MM.1S (cell line): Measurements from ENCODE around the gene SYT17.

ENCODE experiments used
- DNase-seq: peaks from one replicate; pipeline ENCODE4 v3.0.0-alpha.2; 2015
- H2AFZ ChIP-seq: fragments of 300-600 bp; sonication (generic); 2 replicates; pipeline ENCODE4 v1.6.0; 2016; ENCODE audit warnings: antibody characterized with exemption, low read length
- H3F3A ChIP-seq: fragments of 300-600 bp; sonication (generic); 2 replicates; pipeline ENCODE4 v1.6.1; 2016; ENCODE audit warnings: mild to moderate bottlenecking, antibody characterized with exemption, low read length, moderate library complexity, mixed read lengths; ENCODE audit not compliant: insufficient read depth
- H3K27ac ChIP-seq: fragments of 300-600 bp; sonication (generic); 2 replicates; pipeline ENCODE4 v1.5.1; 2016; ENCODE audit warnings: mild to moderate bottlenecking, low read length
- H3K27me3 ChIP-seq: fragments of 300-600 bp; sonication (generic); replicated peaks from 2 replicates; pipeline ENCODE4 v1.6.0; 2016; ENCODE audit warnings: low read length; ENCODE audit not compliant: insufficient read depth
- H3K36me3 ChIP-seq: fragments of 300-600 bp; sonication (generic); replicated peaks from 2 replicates; pipeline ENCODE4 v1.6.1; 2016; ENCODE audit warnings: mild to moderate bottlenecking, low read length, mixed read lengths; ENCODE audit not compliant: insufficient read depth
- H3K4me1 ChIP-seq: fragments of 300-600 bp; sonication (generic); 2 replicates; pipeline ENCODE4 v1.6.1; 2016; ENCODE audit warnings: low read length, mixed read lengths
- H3K4me2 ChIP-seq: fragments of 300-600 bp; sonication (generic); 2 replicates; pipeline ENCODE4 v1.6.0; 2016; ENCODE audit warnings: low read depth, low read length
- H3K4me3 ChIP-seq: fragments of 300-600 bp; sonication (generic); 2 replicates; pipeline ENCODE4 v1.5.1; 2016; ENCODE audit warnings: low read length, mixed read lengths
- H3K79me2 ChIP-seq: fragments of 300-600 bp; sonication (generic); 2 replicates; pipeline ENCODE4 v1.6.1; 2016; ENCODE audit warnings: mixed run types, low read length, mixed read lengths
- H3K9ac ChIP-seq: fragments of 300-600 bp; sonication (generic); 2 replicates; pipeline ENCODE4 v1.6.1; 2016; ENCODE audit warnings: low read length, mixed read lengths
- H3K9me2 ChIP-seq: fragments of 300-600 bp; sonication (generic); replicated peaks from 2 replicates; pipeline ENCODE4 v1.6.1; 2016; ENCODE audit warnings: mild to moderate bottlenecking, low read length, mixed read lengths; ENCODE audit not compliant: insufficient read depth
- H3K9me3 ChIP-seq: fragments of 300-600 bp; sonication (generic); replicated peaks from 2 replicates; pipeline ENCODE4 v1.6.1; 2016; ENCODE audit warnings: mild to moderate bottlenecking, low read length, mixed read lengths; ENCODE audit not compliant: insufficient read depth
- H4K20me1 ChIP-seq: fragments of 300-600 bp; sonication (generic); 2 replicates; pipeline ENCODE4 v1.6.1; 2016; ENCODE audit warnings: mild to moderate bottlenecking, low read length, moderate library complexity, mixed read lengths; ENCODE audit not compliant: insufficient read depth
- CTCF ChIP-seq: fragments of 300-600 bp; sonication (generic); IDR thresholded peaks from 2 replicates; pipeline ENCODE4 v1.5.1; 2016; ENCODE audit warnings: antibody characterized with exemption, low read length, mixed read lengths
- EZH2 ChIP-seq: fragments of 300-600 bp; sonication (generic); optimal IDR thresholded peaks from 2 replicates; pipeline ENCODE3; 2017; ENCODE audit warnings: low read depth, mild to moderate bottlenecking, antibody characterized with exemption, low read length, mixed read lengths
- EZH2phosphoT487 ChIP-seq: fragments of 300-600 bp; sonication (generic); IDR thresholded peaks from 2 replicates; pipeline ENCODE4 v1.6.1; 2018; ENCODE audit warnings: antibody characterized with exemption, low read length

Gene SYT17

DNA sequence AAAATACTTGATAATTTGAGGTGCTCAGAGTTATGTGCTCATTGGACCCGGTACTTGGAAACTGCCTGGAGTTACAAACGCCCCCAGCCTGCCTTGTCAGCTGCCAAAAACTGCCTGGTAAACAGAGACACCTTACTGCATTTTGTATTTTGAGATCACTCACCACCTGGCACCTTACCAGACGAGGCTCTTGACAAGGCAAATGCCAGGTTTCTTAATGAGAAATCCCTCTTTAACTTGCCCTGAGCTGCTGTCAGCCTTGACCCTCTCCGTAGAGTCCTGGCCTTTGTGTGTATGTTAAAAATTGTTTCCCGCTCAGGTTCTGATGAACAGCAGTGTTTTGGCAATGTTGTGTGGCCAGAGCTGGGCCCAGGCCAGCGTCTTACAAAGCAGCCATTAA lies 28.8 kb downstream of the SYT17 start:
- no peaks in the 10 kb centered on the region for H3K79me2 ChIP-seq
- H2AFZ ChIP-seq = no peak overlapping the region
- DNase-seq = no peak
- no peak overlapping the region for H3K9ac ChIP-seq
- H3K9me2 ChIP-seq = no peaks in the 10 kb centered on the region
- no peaks in the 10 kb centered on the region for H3K27me3 ChIP-seq
- TF ChIP-seq EZH2 = no peak
- TF ChIP-seq EZH2phosphoT487 = no peak
- TF ChIP-seq CTCF = no peak
- no peaks in the 10 kb centered on the region for H3K36me3 ChIP-seq
- H3F3A ChIP-seq = no peaks in the 10 kb centered on the region
- H4K20me1 ChIP-seq = no peaks in the 10 kb centered on the region
- no peak overlapping the region for H3K4me2 ChIP-seq
- H3K27ac ChIP-seq = no peak overlapping the region
- H3K4me1 ChIP-seq = no peaks in the 10 kb centered on the region
- H3K4me3 ChIP-seq = no peak overlapping the region
- no peaks in the 10 kb centered on the region for H3K9me3 ChIP-seq

GRCh38 chr16:19203374-19203966 lies 35.4 kb downstream of the SYT17 start:
- H3K79me2 ChIP-seq = no peaks in the 10 kb centered on the region
- H3K9me2 ChIP-seq = no peaks in the 10 kb centered on the region
- H3K9me3 ChIP-seq = no peaks in the 10 kb centered on the region
- no peaks in the 10 kb centered on the region for H3K4me1 ChIP-seq
- no peak overlapping the region for H2AFZ ChIP-seq
- H4K20me1 ChIP-seq = no peaks in the 10 kb centered on the region
- TF ChIP-seq EZH2 = no peak
- no peak for TF ChIP-seq CTCF
- TF ChIP-seq EZH2phosphoT487 = no peak
- no peak overlapping the region for H3K9ac ChIP-seq
- H3K36me3 ChIP-seq = no peaks in the 10 kb centered on the region
- no peak overlapping the region for H3K4me3 ChIP-seq
- H3K27ac ChIP-seq = no peak overlapping the region
- DNase-seq = no peak
- no peaks in the 10 kb centered on the region for H3K27me3 ChIP-seq
- H3K4me2 ChIP-seq = no peak overlapping the region
- no peaks in the 10 kb centered on the region for H3F3A ChIP-seq

DNA sequence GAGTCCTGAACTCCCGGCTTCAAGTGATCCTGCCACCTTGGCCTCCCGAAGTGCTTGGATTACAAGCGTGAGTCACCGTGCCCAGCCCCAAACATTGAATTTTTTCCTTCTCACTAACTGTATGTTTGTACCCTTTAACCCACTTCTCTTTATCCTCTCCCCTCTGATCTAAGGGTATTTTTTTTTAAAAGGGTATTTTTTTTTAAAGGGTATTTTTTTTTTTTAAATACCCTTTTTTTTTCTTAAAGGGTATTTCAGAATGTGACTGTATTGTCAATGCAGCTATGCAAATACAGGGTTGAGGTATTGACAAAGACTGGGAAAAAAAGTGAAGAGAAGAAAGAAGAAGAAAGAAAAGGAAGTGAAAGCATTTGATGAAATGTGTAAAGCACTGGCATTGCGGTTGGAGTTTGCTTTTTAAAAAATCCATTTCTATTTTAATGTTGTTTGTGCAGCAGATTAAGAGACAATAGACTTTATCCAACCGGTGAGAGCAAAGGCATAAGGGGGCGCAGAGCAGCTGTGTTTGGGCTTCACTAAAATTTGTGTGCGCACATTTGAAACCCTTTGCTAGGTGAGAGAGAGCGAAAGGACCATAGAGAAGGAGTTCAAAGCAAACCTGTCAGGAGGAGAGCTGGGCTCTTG lies 42.4 kb downstream of the SYT17 start:
- peak; percentile 12 for DNase-seq
- Histone ChIP-seq H4K20me1 (no peaks in the 10 kb centered on the region), H3K36me3 (no peaks in the 10 kb centered on the region), H3K4me1 (peaks cover 10% of the 10 kb centered on the region), H3K9ac (no peak overlapping the region), H3K4me2 (peak overlapping the region; percentile 43; the same call in 1 of the 2 replicates), H3K27ac (no peak overlapping the region), H3K4me3 (no peak overlapping the region), H3K27me3 (no peaks in the 10 kb centered on the region; the same call in 1 of the 2 replicates), H3K9me3 (no peaks in the 10 kb centered on the region), H2AFZ (0 out of 2 replicates have a peak overlapping the region, but pooled peaks have one; percentile 29), H3K9me2 (no peaks in the 10 kb centered on the region), H3K79me2 (no peaks in the 10 kb centered on the region), H3F3A (no peaks in the 10 kb centered on the region)
- TF ChIP-seq CTCF = no peak
- no peak for TF ChIP-seq EZH2
- TF ChIP-seq EZH2phosphoT487 = no peak
